ENCODE measurements around the gene CCDC57.

Gene CCDC57

DNA sequence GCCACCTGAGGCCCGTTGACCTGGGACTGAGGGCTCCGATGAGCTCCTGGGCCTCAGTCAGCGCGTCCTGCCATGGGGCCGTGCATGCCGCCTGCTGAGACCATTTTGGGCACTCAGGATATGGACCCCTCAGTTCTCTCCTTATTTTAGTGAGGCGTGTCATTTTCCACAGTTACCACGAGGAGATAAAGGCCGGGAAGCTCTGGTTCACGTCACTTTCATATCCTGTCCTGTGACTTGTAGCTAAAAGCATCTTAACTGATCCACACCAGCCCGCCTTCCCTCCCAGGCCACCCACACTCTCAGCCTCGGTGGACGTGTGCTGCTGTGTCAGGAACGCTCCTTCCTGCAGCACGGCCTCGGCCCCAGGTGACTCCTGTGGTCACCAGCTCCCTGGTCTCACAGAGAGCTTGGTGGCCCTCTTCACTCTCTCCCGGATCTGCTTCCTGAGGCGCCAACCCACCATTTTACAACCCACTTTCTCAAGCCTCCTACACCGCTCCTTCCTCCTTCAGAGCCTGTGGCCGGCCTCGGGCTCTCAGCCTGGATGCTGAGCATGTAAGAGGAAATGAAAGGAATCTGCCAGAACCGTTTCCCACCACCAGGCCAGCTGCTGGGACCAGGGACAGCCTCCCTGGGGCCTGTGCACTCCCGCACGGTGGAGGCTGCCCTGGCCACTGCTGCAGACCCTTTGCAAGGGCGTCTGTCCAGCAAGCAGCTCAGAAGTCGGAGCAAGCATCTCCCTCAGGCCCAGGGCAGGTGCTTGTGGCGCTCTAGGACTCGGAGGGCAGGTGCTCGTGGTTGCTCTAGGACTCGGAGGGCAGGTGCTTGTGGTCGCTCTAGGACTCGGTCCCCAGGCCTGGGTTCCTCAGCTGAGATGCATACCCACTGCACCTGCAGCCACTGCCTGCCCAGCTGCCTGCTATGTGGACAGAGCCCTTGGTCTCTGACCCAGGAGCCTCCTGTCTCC is 90.7 kb downstream of the CCDC57 start:
- no peak for DNase-seq (ENCODE audit: low spot score)

DNA sequence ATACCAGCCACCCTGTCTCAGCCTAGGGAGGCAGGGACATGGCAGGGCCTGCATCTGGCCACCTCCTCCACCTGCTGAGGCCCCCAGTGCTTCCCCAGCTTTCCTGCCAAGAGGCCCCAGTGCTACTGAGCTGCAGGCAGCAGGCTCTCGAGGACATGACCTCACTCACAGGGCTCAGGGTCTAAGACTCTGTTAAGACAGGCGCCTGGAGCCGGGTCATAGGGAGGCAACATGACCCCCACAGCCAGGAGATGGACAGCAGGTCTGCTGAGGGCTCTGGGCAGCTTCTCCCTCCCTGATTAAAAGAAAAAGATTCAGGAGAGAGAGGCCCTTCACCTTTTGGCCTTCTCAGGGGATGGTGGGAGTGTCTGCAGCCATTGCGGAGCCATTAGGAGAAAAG is 91.4 kb downstream of the CCDC57 start:
- no peak for DNase-seq (ENCODE audit: low spot score)

DNA sequence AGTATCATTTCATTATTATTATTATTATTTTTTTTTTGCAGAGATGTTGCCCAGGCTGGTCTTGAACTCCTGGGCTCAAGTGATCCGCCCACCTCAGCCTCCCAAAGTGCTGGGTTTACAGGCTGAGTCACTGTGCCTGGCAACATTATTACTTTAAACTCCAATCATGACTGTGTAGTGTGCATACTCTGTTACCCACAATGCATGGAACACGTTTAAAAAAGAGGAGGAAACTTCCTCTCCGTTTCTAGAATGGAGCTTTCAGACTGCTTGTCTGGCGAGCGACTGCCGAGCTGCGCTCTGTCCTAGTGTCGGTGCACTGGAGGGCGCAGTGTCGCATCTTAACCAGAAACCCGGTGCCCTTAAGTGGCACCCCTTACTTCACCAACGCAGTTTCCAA is 92.5 kb downstream of the CCDC57 start:
- DNase-seq (ENCODE audit: low spot score): no peak

DNA sequence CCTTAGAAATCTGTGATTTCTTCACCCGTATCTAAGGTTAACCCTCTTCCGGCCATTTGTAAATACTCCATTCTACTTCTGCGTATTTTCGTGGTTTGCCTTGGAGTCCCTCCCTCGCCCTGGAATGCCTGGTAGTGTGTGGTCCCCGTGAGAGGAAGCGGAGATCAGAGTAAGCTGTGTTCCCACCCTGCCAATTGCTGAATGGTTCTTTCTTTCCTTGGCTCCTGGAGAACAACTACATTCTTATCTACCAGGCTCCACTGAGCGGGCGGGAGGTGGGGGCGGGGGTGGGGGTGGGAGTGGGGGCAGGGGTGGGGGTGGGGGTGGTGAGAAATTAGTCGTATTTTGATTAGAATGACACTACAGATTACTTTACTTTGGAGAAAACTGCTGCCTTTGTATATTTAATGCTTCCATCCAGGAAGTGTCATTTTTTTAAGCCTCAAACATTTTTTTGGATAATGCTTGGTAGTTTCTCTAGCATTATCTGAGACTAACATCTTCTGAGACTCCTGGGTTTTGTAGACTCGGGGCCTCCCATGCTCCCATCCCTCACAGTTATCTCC is 93.7 kb downstream of the CCDC57 start:
- no peak for DNase-seq (ENCODE audit: low spot score)

DNA sequence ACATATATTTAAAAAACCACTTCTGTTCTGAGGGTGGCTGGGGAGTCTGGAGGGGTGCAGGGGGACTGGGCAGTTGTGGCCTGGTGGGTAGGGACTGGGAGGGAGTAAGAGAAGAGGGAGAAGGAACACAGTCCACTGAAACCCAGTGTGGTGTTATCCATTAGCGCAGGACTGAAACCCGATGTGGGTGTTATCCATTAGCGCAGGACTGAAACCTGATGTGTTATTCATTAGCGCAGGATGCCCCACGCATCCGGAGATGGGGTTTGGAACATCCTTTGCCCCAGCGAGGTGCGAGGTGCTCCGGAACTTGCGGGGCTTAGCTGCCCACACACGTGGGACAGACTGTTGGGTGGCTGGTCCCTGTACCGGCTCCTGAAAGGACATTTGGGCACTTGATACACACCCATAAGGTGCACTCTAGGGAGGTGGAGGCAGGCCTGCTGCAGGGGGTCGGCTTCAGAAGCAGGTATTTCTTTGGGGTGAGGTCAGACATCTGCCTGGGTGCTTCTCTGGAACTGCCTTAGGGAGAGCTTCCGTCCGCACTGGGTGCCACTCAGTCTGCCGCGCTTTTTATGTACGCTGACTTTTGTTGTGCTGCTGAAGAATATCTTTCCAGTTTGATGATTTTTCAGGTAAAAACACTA is 94.4 kb downstream of the CCDC57 start:
- DNase-seq (ENCODE audit: low spot score): no peak

DNA sequence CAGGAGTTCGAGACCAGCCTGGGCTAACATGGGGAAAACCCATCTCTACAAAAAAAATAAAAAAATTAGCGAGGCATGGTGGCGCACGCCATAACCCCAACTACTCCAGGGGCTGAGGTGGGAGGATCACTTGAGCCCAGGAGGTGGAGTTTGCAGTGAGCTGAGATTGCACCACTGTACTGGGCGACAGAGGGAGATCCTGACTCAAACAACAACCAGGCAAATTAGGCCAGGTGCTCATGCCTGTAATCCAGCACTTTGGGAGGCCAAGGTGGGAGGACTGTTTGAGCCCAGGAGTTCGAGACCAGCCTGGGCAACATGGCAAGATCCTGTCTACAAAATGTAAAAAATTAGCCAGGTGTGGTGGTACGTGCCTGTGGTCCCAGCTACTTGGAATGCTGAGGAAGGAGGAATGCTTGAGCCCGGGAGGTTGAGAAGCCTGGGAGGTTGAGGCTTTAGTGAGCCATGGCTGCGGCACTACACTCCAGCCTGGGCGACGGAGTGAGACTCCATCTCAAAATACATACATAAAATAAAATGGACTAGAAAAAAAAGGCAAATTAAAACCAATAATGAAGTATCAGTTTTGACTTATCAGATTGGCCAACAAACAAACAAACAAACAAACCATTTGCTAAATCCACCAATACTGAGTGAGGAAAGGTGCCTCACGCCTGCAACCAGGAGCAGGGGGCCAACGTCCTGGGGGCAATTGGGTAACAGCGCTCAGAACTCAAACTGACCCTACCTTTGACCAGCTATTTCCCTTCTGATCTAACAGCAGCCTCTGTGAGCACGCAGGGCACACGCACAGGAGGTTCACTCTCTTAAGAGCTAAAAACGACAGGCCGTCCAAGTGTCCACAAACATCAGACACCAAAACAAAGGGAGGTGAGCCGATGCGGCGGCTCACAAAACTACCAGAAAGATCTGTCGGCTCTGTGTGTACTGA is 95.2 kb downstream of the CCDC57 start:
- DNase-seq (ENCODE audit: low spot score): no peak

DNA sequence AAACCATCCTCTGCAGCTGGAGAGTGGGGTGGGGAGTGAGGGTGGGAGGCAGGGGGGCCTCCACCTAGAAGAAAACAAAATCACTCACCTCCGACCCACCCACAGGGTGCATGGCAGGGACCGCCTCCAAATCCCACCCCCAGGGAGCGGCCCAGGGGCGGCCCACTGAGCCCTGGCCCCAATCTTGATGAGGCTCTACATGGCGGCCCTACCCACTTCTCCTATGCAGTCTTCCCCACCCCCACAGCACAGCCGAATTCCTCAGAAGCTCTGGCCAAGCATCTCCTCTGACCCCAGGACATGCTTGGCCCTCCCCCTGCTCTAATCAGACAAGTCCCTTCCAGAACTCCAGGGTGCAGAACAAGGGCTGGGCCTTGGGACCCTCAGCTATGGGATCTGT is 96.4 kb downstream of the CCDC57 start:
- peak; percentile 51 for DNase-seq (ENCODE audit: low spot score)

DNA sequence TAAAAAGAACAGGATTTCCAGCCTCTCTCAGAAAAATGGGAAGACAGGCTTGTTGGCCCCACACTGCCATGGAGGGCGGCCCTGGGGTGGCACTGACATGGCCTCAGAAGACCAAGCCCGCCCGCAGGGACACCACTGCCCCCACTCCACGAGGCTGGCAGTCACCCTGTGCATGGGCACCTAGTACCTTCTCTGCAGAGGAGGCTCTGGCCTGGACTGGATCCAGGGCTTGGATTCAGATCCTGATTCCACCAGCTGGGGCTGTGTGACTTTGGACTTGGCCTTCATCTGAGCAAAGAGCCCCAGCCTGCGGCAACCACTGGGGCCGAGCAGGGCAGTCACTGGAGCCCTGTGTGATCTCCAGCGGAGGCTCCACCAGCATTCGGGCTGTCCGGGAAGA is 97.8 kb downstream of the CCDC57 start:
- no peak for DNase-seq (ENCODE audit: low spot score)

DNA sequence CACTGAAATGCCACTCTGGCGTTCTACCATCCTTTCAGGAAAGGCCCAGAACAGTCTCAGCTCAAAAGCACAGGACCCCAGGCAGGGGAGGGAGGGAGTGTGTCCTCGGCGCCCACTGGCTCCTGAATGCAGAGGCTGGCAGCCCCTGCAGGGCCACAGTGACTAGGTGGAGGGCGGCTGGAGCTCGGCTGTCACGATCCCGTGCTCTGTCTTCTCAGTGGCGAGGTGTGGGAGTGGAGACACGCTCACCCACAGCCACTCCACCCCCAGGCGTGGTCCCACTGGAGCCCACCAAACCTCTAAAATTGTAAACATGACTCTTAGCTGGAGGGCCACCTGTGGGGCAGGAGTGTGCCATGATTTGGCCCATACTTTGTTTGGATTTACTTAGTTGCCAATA is 98.2 kb downstream of the CCDC57 start:
- DNase-seq (ENCODE audit: low spot score): peak; percentile 39

DNA sequence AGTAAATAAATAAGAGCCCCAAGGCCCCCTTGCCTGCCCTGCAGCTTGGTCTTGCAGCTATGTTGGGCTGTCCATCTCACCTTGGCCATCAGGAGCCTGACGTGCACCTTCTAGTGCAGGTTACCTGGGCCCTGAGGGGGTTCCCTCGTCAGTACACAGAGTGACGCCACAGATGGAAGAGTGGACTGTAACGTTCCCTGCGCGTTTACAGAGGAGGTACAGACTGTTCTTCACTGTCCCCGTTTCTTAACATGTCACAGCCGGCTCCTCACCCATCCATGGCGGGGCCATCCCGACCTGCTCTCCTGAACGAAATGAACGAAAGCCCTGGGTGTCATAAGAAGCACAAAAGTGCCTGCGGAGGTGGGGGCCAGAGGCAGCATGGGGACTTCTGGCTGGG is 98.7 kb downstream of the CCDC57 start:
- peak; percentile 38 for DNase-seq (ENCODE audit: low spot score)

DNA sequence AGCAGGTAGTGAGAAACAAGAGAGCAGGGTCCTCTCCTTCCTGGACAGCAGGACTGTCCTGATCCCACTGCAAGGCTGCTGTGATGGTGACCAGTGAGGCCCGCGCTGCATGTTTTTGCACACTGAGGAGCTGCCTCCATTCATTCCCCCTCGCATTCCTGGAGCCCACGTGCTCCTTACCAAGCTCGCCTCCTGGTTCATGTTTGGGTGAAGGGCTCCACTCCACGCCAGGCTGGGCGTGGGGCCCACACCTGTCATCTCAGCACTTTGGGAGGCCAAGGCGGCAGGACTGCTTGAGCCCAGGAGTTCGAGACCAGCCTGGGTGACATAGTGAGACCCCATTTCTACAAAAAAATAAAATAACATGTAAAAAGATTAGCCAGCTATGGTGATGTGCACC is 99.2 kb downstream of the CCDC57 start:
- DNase-seq (ENCODE audit: low spot score): peak; percentile 44

DNA sequence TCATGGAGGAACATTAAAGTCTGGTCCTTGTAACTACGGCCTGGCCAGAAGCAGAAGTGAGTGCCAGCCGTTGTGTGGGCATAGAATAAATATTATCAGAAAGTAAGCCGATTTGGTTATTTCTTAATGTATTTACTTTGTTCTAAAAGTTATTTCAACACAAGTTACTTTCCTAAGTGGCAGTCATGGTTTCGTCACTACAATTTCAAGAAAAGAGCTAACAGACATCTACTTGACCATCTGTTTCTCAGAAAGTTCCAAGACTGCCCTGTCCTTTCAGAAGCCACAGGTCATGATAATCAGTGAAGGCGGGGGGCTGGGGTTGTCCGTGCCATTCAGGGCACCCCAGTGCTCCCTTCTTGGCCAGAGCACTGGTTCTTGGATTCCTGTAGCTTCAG is 99.7 kb downstream of the CCDC57 start:
- DNase-seq (ENCODE audit: low spot score): no peak

DNA sequence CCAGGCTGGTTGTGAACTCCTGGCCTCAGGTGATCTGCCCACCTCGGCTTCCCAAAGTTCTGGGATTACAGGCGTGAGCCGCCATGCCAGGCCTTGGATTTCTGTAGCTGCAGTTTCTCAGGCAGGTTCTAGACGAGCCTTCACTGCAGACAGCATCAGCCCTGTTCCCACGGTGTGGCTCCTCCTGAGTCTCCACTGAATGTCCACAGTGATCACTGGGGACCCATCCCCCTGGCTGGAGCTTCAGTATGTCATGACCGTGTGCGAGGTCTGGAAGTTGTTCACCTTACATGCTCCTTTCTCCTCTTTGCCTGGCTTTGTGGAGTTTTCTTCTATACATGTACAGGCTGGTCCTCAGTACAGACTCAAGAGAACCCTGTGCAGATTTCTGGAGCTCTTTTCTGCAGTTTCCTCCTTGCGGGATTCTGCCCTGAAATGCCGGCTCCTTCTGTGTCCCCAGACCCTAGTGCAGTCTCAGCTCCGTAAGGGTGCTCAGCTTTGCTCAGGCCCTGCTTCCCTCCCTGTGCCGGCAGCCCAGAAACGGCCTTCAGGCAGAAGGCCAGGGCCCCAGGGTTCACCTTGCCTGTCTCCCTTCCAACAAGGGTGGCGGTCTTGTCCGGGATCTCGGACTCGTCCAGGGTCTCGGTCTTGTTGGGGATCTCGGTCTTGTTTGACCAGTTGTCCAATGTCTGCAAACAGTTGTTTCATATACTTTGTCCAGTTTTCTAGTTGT is 100.3 kb downstream of the CCDC57 start:
- DNase-seq (ENCODE audit: low spot score): no peak

DNA sequence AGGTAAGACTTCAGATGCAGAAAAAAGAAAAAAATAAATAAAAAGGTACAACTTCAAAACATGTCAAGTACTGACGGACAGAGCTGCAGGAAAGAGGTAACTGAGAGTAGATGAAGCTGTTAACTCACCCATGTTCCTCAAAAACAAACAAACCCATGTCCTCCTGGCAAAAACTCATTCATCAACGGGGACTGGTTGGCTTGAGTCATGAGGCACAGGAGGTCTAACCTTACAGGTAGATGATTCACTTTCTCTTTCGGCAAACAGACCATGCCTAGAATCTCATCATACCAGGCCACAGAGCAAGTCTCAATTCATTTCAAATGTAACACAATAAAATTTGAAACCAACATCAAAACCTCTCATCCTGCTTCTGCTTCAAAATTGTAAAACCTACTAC is 102.3 kb downstream of the CCDC57 start:
- DNase-seq (ENCODE audit: low spot score): no peak

DNA sequence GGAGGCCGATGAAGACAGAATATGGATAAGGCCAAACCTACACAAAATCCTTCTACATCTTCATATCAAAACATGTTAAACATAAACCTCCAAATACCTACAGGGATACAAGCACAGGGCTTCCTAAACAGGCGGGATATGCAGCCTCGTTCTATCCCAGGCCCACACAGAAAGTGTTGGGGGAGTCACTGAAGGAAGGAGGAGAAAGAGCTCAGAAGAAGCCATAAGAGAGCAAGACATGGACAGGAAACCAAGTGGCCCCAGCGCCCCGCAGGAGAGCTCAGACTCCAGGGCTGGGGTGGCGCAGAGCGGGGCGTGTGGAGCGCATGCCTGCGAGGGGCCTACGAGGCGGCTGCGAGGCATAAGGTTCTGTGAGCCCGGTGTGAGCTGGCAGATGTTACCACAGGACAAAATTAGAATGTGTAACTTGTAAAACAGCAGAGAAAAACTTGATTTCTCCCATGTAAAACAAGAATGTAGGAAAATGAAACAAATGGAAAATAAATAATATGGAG is 103.6 kb downstream of the CCDC57 start:
- DNase-seq (ENCODE audit: low spot score): no peak

DNA sequence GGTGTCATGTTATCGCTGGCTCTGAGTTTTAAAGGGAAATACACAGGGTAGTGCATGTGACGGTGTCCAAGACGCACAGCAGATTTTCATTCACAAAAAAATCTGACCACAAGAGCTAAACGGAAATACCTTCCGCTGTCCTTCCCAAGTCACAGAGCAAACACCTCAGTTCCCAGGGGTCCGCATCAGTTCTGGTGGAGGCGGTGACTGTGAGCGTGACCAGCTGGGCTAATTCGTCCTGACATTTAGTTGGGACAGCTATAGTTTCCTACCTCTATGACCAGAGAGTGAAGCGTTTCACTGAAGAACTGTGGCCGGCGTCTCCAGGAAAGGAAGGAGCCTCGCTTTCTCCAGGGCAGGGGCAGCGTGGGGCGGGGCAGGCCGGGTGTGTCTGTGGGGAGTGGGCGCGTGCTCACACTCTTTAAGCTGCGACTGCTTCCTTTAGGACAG is 104.1 kb downstream of the CCDC57 start:
- DNase-seq (ENCODE audit: low spot score): no peak

DNA sequence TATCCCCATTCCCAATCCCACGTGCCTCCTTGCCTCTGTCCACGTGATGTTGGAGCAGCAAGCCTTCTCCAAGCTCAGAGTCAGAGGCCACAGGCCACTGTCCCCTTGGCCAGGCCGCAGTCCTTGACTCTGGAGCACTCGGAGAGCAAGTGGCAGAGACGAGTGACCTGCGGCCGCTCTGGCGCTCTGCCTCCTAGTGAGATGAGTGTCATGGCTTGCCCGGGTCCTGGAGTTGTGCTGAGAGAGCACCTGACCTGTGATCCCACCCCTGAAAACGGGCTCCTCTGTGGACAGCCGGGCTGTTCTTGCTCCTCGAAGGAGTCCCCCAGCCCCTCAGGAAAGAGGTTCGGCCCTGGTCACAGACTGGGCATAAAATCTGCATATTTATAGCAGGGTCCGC is 104.6 kb downstream of the CCDC57 start:
- DNase-seq (ENCODE audit: low spot score): no peak

DNA sequence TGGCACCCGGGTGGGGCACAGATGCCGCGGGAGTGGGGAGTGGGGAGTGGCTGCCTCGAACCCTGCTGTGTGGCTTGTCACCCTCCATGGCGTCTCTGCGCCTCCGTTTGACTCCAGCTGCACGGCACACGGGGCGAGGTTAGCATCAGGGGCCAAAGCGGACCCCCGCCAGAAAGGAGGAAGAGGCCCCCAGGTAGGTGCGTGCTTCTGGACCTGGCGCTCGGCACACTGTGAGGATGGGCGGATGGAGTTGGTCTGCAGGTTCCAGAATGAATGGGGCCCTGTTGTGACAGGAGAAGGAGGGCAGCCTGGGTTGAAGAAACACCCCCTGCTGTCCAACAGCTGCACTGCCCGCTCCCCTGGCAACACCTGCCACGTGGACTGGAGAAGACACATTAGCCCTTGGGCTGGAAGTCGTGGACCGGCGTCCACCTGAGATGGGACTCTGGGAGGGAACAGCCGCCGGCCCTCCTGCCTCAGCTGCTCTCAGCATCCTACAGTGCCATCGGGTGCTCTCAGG is 105.2 kb downstream of the CCDC57 start:
- no peak for DNase-seq (ENCODE audit: low spot score)

DNA sequence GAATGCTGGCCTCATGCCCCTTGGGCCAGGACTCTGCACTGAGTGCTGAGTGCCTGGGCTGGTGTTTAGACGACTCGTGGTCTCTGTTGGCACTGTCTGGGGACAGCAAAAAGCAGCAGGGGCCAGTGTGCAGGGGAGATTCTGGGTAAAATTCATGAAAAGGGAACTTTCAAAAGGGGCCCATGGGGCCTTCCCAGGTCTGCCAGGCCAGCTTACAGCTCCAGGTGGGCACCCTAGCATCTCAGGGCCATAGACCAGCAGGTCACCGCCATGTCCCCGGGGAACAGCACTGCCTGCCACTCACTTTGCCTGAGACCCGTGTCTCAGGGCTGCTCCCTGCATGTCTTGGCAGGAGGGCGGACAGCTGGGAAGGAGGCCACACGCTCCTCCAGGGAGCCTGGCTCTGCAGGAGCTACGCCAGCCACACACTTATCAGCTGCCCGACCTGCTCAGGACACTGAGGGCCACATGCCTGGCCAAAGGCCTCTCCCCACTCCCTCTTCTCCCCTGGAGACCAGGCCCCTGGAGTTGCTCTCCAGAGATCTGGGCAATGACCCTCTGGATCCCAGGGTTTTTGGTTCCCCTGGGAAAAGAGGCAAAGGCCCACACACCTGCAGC is 105.8 kb downstream of the CCDC57 start:
- DNase-seq (ENCODE audit: low spot score): no peak

Data from ecto neural progenitor cell (in vitro differentiated cells).